ENCODE results near the gene GIPC2.

The GIPC2 gene

DNA sequence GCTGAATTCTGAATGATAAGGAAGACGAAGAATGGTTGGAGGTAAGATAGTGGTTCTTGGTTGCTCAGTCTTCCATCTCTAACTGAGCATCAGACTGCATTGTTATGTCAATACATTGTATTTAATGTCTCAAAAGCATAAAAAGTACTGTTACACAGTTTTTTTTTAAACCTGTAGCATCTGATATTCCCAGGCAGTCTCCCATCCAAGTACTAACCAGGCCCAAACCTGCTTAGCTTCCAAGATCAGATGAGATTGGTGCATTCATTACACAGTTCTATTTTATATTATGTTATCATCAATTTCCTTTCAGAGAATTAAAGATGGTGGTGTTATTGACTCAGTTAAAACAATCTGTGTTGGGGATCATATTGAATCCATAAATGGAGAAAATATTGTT is 48.9 kb downstream of the GIPC2 start:
- Histone ChIP-seq H3K27me3 (ENCODE audit: insufficient read depth, poor library complexity, severe bottlenecking) (no peaks in the 10 kb centered on the region), H3K27ac (replicated peaks) (no peak overlapping the region), H3K4me3 (replicated peaks; ENCODE audit: insufficient read depth, low read length) (no peak overlapping the region)
- no peak for DNase-seq (ENCODE audit: low read depth in 1 of 2, low spot score in 1 of 2)
- TF ChIP-seq POLR2AphosphoS5 (IDR thresholded peaks at IDR 0.05; ENCODE audit: low read depth) = no peak
- TF ChIP-seq GABPA (IDR thresholded peaks at IDR 0.05; ENCODE audit: low read depth) = no peak
- TF ChIP-seq, protein P1, sequence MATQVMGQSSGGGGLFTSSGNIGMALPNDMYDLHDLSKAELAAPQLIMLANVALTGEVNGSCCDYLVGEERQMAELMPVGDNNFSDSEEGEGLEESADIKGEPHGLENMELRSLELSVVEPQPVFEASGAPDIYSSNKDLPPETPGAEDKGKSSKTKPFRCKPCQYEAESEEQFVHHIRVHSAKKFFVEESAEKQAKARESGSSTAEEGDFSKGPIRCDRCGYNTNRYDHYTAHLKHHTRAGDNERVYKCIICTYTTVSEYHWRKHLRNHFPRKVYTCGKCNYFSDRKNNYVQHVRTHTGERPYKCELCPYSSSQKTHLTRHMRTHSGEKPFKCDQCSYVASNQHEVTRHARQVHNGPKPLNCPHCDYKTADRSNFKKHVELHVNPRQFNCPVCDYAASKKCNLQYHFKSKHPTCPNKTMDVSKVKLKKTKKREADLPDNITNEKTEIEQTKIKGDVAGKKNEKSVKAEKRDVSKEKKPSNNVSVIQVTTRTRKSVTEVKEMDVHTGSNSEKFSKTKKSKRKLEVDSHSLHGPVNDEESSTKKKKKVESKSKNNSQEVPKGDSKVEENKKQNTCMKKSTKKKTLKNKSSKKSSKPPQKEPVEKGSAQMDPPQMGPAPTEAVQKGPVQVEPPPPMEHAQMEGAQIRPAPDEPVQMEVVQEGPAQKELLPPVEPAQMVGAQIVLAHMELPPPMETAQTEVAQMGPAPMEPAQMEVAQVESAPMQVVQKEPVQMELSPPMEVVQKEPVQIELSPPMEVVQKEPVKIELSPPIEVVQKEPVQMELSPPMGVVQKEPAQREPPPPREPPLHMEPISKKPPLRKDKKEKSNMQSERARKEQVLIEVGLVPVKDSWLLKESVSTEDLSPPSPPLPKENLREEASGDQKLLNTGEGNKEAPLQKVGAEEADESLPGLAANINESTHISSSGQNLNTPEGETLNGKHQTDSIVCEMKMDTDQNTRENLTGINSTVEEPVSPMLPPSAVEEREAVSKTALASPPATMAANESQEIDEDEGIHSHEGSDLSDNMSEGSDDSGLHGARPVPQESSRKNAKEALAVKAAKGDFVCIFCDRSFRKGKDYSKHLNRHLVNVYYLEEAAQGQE (IDR thresholded peaks at IDR 0.05; ENCODE audit: insufficient replicate concordance, low read depth) = no peak
- TF ChIP-seq, protein P2, sequence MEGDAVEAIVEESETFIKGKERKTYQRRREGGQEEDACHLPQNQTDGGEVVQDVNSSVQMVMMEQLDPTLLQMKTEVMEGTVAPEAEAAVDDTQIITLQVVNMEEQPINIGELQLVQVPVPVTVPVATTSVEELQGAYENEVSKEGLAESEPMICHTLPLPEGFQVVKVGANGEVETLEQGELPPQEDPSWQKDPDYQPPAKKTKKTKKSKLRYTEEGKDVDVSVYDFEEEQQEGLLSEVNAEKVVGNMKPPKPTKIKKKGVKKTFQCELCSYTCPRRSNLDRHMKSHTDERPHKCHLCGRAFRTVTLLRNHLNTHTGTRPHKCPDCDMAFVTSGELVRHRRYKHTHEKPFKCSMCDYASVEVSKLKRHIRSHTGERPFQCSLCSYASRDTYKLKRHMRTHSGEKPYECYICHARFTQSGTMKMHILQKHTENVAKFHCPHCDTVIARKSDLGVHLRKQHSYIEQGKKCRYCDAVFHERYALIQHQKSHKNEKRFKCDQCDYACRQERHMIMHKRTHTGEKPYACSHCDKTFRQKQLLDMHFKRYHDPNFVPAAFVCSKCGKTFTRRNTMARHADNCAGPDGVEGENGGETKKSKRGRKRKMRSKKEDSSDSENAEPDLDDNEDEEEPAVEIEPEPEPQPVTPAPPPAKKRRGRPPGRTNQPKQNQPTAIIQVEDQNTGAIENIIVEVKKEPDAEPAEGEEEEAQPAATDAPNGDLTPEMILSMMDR (IDR thresholded peaks at IDR 0.05; ENCODE audit: insufficient read depth, low read length) = no peak
- no peak for TF ChIP-seq SPI1 (IDR thresholded peaks at IDR 0.05; ENCODE audit: borderline replicate concordance, low read depth)

DNA sequence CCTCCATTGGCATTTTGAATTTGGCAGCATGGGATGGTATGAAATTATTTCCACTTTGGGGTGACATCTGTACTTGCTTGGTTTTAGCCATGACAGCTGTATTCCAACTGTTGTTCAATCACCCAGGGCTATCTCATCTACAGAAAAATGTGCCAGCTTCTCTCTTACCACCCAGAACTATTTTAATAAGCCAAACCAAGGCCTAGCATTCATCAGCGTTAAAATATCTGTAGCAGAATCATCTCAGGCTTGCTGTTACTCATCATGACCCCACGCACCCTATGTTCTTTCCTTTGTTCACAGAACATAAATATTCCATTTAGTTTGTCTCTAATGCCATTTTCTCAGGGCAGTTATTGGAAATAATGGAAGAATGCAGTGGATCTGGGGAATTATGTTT is 49.8 kb downstream of the GIPC2 start:
- H3K27ac ChIP-seq (replicated peaks) = no peak overlapping the region
- TF ChIP-seq POLR2AphosphoS5 (IDR thresholded peaks at IDR 0.05; ENCODE audit: low read depth) = no peak
- H3K27me3 ChIP-seq (ENCODE audit: insufficient read depth, poor library complexity, severe bottlenecking) = no peaks in the 10 kb centered on the region
- DNase-seq (ENCODE audit: low read depth in 1 of 2, low spot score in 1 of 2) = no peak
- no peak overlapping the region for H3K4me3 ChIP-seq (replicated peaks; ENCODE audit: insufficient read depth, low read length)

DNA sequence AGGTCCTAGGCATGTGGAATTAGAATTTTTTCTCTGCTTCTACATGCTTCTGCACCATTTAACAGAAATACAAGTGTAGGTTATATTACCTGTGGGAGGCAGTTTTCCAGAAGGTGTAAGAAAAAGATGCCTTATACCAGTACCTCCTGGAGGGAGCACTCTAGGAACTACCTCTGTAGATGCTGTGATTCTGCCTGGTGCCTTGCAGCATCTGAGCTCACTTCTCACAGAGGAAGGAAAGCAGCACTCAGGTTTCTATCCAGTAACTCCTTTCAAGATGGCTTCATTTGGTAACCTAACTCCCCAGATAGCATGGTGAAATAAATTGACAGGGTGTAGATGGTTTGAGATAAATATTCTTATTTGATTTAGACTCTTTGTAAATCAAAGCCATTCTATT is 50.3 kb downstream of the GIPC2 start:
- H3K27ac ChIP-seq (replicated peaks) = no peak overlapping the region

DNA sequence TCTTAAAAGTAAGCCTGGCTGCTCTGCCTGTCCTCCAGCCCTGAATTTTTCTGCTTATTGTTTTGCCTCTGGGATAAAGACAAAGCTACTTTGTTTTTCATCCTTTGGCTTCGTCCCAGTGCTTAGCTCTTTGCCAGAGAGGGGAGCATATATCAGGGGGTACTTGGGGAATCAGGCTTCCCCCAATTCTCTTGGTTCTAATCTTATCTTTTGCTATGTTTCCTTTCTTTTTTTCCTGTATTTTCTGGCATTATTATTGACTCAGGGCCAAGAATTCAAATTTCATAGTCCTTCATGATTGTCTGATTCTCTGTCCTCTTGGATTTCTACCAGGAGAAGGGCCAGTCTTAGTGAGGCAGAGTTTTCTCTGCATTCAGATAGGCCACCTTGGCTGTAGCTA is 51.2 kb downstream of the GIPC2 start:
- DNase-seq (ENCODE audit: low read depth in 1 of 2, low spot score in 1 of 2) = no peak
- H3K4me3 ChIP-seq (replicated peaks; ENCODE audit: insufficient read depth, low read length) = no peak overlapping the region
- TF ChIP-seq SPI1 (IDR thresholded peaks at IDR 0.05; ENCODE audit: borderline replicate concordance, low read depth) = no peak
- TF ChIP-seq GABPA (IDR thresholded peaks at IDR 0.05; ENCODE audit: low read depth) = no peak
- H3K27me3 ChIP-seq (ENCODE audit: insufficient read depth, poor library complexity, severe bottlenecking) = no peaks in the 10 kb centered on the region
- no peak overlapping the region for H3K27ac ChIP-seq (replicated peaks)

More for the DNA sequence above, 50.3 kb downstream of the GIPC2 start:
- Histone ChIP-seq H3K4me3 (replicated peaks; ENCODE audit: insufficient read depth, low read length) (no peak overlapping the region), H3K27me3 (ENCODE audit: insufficient read depth, poor library complexity, severe bottlenecking) (no peaks in the 10 kb centered on the region)
- TF ChIP-seq GABPA (IDR thresholded peaks at IDR 0.05; ENCODE audit: low read depth) = no peak
- TF ChIP-seq, protein P2 (IDR thresholded peaks at IDR 0.05; ENCODE audit: insufficient read depth, low read length) = no peak
- no peak for TF ChIP-seq POLR2AphosphoS5 (IDR thresholded peaks at IDR 0.05; ENCODE audit: low read depth)
- DNase-seq (ENCODE audit: low read depth in 1 of 2, low spot score in 1 of 2) = no peak

DNA sequence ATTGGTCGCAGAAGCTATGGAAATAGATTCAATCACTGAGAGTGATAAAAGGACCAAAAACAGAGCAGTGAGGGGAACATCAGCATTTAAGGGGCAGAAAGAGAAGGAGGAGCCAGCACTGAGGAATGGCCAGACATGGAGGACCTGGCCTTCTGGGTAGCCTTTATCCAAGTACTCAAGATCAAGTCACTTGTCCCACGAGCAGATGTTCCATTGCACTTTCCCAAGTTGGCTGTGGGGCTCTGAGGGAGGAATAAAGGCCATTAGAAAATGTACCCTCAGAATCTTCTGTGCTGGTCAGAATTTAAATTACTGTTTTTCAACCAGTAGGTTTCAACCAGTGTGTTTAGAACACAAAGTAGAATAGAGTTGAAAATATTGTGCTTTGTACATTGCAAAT is 55.3 kb downstream of the GIPC2 start:
- Histone ChIP-seq H3K27ac (replicated peaks) (no peak overlapping the region), H3K4me3 (replicated peaks; ENCODE audit: insufficient read depth, low read length) (no peak overlapping the region), H3K27me3 (ENCODE audit: insufficient read depth, poor library complexity, severe bottlenecking) (no peaks in the 10 kb centered on the region)
- TF ChIP-seq GABPA (IDR thresholded peaks at IDR 0.05; ENCODE audit: low read depth) = no peak
- DNase-seq (ENCODE audit: low read depth in 1 of 2, low spot score in 1 of 2) = no peak

DNA sequence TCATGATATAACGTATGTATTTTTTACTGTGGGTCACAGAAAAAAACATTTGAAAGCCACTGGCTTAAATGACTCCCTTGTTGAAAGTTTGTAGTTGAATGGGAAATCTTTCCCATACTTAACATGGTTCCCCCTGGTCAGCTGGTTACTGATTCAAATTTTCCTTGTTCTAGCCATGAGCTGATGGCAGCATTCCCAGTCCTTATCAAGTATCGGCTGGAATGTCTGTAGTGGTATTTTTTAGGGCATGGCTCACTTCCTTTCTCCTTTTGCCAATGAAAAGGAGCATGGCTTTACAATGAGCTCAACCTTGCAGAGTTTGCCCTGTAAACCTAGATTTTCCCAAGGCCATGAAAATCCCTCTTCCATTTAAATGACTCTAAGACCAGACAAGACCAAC is 55.7 kb downstream of the GIPC2 start:
- Histone ChIP-seq H3K4me3 (replicated peaks; ENCODE audit: insufficient read depth, low read length) (no peak overlapping the region), H3K27ac (replicated peaks) (no peak overlapping the region), H3K27me3 (ENCODE audit: insufficient read depth, poor library complexity, severe bottlenecking) (no peaks in the 10 kb centered on the region)
- TF ChIP-seq GABPA (IDR thresholded peaks at IDR 0.05; ENCODE audit: low read depth) (no peak), SPI1 (IDR thresholded peaks at IDR 0.05; ENCODE audit: borderline replicate concordance, low read depth) (no peak), POLR2AphosphoS5 (IDR thresholded peaks at IDR 0.05; ENCODE audit: low read depth) (no peak)
- TF ChIP-seq, protein P2 (IDR thresholded peaks at IDR 0.05; ENCODE audit: insufficient read depth, low read length) = no peak
- TF ChIP-seq, protein P1 (IDR thresholded peaks at IDR 0.05; ENCODE audit: insufficient replicate concordance, low read depth) = no peak
- no peak for DNase-seq (ENCODE audit: low read depth in 1 of 2, low spot score in 1 of 2)
